Stimulated activated CD8-positive, alpha-beta memory T cell treated with anti-CD3 and anti-CD28 coated beads, Interleukin-4, amount 100 ng/mL, for 48 hours (primary cell): ENCODE results near the gene KCNH5.

Experiments
- DNase-seq: peaks from one replicate; pipeline ENCODE4 v3.0.0-alpha.2; 2020

Gene KCNH5

GRCh38 chr14:62734831-62735230, 310.4 kb downstream of the KCNH5 start:
- no peak for DNase-seq

DNA sequence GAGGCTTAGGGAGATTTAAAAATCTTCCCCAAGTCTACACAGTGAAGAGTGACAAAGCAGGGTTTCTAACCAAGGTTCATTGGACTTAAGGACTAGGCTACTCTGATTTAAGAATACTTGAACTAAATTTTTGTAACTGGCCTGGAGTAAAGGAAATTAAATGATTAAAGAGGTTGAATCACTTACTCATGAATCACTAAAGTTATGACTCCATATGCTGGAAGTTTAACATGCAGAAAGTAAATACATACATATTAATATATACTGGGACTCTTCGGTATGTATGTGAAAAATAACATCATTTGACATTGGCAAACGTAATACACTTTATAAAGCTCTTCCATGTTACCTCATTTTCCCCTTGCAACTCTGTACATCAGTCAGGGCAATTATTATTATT, 322.9 kb downstream of the KCNH5 start:
- DNase-seq, result no peak

GRCh38 chr14:62718629-62719028, 326.6 kb downstream of the KCNH5 start:
- no peak for DNase-seq

DNA sequence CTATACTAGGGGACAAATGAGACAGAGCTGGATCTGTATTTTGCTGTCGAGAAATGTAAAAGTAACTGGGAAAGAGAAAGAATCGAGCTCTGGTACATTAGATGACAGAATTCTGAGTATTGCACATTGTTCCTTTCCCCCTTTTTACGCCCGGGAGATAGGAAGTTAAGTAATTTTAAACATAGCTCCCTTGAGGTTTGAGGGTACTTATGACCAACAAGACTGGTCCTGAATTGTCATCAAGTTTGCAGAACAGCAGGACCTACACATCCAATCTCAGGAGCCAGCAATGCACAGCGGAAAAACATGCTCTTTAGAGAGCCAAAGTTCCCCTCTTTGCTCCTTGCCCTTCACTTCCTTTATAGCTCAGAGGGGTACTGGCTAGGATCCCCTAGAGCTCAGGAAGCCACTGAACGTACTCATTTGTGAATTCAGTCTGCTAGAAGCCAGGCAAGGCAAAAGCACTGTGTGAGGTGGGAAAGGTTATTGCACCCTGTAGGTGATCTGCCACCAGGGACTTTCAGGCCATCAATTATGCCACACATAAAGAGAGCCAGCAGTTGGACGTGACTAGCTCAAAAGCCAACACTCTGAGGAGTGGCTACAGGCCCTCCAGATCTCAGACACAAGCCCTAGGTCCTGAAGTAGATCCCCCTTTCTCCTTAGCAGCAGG, 333.8 kb downstream of the KCNH5 start:
- DNase-seq, result no peak

DNA sequence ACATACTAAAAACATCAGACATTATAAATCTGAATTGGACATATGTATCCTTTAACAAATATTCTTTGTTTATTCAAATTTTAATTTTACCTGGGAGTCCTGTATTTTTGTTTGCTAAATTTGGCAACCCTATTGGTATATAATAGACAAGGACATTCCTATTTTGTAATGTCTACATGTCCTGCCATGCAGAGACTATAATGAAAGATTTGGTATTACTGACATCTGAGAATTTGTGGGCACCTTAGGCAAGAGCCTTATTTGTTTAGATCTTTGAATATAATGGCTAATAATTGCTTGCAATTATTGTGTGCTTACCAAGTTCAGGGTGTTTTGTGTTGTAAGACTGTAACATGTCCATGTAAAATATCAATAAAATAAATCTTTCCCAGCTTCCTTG, 334.4 kb downstream of the KCNH5 start:
- DNase-seq, result no peak

- no peak for DNase-seq
Observed at GRCh38 chr14:62709773-62710172, 335.5 kb downstream of the KCNH5 start.

GRCh38 chr14:62706217-62706616, 339.0 kb downstream of the KCNH5 start:
- no peak for DNase-seq

DNA sequence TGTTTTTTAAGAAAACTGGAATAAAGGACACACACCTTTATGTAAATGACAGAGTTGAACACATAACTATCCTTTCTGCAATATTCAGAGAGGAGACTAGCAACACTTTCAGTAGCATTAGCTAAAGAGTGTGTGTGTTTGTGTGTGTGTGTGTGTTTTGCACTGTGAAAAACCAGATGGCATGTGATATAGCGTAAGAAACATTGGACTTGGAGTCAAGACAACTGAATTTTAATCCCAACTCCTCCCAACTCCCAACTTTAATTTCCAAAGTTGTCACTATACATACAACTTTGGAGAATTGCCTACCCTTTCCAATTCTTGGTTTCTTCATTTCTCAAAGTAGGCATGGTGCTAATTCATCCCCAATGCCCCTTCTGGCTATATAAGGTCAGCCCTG, 347.8 kb downstream of the KCNH5 start:
- DNase-seq, result no peak

GRCh38 chr14:62696929-62697328, 348.3 kb downstream of the KCNH5 start:
- DNase-seq, result no peak

DNA sequence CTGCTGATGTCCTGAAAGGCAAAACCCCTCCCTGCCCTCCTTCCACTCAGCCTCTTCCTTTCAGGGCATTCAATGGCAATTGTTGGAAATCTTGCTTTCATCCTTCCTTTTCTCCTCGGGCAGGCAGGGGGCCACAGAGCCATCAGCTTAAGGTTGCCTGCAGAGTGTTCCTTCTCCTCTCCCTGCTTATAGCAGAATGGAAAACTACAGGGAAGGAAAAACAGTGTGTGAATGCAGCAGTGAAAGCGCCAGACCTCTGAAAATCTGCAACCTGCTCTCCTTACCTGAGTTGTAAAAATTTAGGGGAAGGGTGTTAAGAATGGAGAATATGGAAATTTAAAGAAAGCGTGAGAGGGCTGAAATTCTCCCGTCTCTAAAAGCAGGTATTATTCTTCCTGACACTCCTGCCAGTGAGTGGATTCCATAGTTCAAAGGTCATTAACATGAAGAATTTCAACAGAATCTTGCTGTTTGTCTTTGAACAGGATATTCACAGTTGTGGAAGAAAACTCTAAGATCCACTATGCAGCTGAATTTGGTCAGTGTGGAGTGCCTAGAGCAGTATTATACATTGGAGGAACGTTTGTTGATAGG, 348.8 kb downstream of the KCNH5 start:
- DNase-seq, result no peak

DNA sequence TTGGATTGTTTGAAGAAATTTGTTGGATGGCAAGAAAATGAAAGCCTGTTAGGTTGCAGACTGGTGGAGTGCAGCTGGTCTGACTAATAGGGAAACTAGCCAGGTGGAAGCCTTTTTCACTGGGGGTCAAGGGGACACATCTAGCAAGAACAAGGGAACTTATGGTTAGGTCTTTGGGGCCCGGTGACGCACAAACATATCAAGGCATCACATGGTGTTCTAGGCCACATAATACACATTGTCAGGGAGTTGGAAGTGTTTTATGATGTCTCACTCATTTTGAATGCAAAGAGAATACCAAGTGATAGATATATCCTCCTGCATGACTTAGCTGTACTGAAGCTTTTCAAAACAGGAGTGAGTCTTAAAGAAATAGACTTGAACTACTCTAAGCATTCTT, 351.2 kb downstream of the KCNH5 start:
- no peak for DNase-seq

DNA sequence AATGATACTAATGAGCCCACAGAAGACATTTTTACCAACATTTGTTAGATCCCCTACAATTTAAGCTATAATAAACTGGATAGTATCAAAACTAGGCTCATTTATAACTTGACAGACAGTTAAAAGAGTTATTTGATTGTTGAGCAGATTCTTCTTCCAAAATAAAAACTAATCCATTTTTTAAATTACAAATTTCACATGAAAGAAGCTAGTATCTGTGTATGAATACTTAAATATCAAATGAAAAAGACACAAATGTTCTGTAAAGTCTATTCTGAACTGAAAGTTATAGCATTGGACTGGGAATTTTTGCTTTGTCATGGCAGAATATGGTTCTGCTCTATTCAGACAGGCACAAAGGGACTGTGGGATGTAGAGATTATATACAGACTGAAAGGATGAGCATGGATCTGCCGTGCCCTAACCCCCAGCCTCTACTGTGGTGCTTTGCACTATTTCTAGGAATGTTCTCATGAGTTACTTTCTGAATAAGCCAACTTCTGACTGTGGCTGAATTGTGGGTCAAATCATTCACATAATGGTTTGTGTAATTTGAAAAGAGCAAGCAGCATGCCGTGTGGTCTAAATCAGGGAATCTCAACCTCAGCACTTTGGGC, 352.7 kb downstream of the KCNH5 start:
- DNase-seq, result no peak

GRCh38 chr14:62691647-62692489, 353.4 kb downstream of the KCNH5 start:
- DNase-seq, result no peak

DNA sequence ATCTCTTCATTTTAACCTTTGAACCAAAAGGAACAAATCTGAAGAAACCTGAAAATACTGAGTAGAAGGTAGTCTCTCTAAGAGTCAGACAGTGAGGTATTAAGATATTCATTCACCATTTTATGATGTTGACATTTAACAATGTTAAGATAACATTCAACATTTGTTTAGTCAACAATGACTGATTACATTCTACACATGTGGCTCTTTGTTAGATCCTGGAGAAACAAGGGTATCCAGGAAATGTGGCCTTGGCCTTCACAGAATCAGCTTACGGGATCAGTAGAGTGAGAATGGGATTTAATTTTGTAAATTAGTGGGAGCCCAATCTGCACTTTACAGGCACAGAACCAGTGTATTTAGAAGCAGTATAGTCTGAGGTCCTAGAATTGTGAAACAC, 355.5 kb downstream of the KCNH5 start:
- DNase-seq, result no peak

- no peak for DNase-seq
Observed at GRCh38 chr14:62687818-62688217, 357.4 kb downstream of the KCNH5 start.

DNA sequence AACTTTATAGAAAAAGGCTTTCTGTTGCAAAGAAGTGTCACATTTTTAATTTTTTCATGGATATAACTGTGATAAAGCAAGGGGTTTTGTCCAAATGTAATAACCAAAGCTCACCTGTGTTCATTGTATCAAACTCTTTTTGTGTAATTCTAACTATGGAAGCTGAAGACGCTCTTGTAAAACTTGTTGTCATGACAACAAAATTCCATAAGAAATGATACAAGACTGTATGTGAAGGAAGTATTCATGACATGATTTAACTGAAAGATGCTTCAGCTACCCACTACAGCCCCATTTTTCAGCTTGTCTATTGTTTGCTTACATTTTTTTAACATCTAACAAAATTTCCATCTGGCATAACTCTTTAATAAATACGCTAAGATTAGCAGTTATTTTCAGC, 360.9 kb downstream of the KCNH5 start:
- no peak for DNase-seq

DNA sequence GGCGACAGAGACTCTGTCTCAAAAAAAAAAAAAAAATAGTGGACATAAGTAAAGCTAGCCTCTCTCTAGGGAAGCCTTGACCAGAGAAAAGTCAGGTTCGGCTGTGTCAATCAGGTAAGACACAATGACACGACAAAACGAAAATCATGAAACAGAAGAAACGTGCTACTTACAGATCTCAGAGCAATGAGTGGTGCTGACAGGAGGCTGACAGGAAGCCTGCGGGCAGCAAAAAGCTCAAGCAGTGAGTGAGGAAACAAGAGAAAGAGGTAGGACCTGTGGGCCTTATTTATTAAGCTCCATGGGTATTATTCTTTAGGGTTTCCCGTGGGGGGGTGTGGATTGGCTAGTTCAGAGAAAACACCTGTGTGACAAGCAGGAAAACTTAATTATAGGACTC, 363.1 kb downstream of the KCNH5 start:
- no peak for DNase-seq

GRCh38 chr14:62674563-62675237, 370.6 kb downstream of the KCNH5 start:
- DNase-seq, result no peak

DNA sequence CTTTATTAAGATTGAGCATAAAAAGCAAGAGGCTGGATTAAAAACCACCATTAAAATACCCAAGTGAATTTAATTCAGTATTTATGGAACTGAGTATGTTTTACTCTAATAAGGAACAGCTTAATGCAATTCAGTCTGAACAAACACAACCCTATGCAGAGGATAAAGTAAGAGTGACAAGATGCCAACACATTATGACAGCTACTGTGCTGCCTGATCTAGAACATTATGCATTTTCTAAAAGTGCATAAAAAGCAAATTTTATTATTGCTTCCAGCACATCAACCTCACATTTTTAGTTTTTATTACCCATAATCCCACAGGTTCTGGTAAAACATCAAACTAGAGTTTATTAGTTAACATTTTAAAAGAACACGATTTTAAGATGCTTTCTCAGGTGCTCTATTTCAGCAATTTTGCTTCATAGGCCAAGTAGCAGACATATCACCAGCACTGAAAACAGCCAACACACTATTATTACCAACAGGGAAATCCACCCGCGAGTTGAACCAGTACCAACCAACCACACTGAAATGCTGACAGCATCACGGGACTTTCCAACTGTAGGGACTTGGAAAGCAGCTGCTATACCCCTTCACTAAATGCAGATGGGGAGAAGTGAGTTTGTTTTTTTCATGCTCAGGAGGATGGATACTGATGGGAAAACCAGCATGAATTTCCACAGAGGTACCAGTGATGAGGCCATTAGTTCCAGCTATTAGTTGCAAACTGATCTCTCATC, 372.1 kb downstream of the KCNH5 start:
- DNase-seq, result no peak

DNA sequence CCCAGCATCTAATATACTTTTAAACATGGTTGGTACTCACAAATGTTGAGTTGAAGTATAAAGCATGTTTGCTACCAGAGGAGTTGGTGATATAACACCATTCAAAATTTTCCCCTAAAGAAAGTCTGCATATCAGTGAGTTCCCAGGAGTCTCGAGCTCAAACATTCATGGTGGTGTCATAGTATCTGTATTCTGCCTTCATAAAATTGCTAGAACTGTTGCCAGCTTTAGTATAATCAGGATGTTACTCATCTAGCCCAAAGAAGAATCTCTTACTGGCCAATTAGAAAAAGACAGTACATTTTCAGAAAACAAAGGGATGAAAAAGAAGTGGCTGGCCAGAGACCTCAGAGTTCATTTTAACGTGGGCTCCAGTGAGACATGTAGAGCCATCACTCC, 374.7 kb downstream of the KCNH5 start:
- DNase-seq, result no peak

- no peak for DNase-seq
Observed at GRCh38 chr14:62667421-62667914, 377.8 kb downstream of the KCNH5 start.

DNA sequence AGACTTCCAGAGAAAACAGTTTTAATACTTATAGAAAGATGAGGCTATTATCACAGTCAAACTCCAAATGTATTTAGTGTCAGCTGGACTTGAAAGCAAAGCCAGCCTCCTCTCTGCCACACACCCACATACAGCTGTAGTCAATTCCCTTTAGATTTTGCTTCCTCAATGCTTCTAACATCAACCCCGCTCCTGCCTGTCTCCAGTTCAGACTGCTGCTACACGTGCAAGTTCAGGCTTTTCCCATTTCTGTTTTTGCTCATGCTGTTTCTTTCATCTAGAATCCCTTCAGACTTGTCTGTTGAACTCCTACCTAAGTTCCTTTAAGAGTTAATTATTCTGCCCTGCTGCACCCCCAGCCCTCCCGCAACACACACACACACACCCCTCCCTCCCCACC, 380.0 kb downstream of the KCNH5 start:
- DNase-seq, result no peak
